IPS-NIHi7 (cell line): ENCODE results near the gene IDH2.
"Not testable (repeated sequence)": the region's sequence is repeated elsewhere in the genome, so short reads cannot be mapped to it uniquely, and the experiment has no call there.

Experiments used
- DNase-seq: peaks from one replicate; pipeline ENCODE4 v3.0.0; 2012; ENCODE audit warnings: mixed read lengths; ENCODE audit errors: extremely low spot score

Gene IDH2

DNA sequence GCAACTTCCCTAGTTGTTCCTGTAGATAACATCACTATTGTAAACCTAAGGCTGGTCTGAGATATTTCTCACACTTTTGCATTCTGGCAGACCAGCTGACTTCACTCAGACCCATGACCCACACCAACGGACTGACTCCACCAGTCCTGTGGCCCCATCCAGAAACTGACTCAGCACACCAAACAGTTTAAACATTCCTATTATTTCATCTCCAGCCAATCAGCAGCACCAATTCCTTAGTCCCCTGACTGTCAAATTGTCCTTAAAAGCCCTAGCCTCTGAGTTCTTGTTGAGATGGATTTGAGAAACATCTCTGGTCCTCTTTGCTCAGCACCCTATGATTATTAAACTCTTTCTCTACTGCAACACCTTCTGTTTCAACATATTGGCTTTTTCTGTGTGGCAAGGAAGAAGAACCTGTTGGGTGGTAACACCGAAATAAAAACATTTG is 12.2 kb upstream of the IDH2 start:
- no peak for DNase-seq

DNA sequence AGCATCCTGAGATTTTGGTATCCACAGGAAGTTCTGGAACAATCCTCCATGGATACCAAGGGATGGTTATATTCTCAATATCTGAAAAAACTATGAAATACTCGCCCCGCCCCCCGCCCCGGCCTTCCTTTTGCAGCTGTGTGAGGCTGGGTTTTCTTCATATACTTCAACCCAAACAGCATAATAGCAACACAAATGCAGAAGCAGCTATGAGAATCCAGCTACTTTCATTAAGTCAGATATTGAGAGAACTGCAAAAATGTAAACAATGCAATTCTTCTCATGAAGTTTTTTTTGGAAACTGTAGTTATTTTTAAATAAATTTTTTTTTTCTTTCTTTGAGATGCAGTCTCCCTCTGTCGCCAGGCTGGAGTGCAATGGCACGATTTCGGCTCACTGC is 10.9 kb upstream of the IDH2 start:
- no peak for DNase-seq

GRCh38 chr15:90109163-90109751 is 7.0 kb upstream of the IDH2 start:
- DNase-seq = not testable (repeated sequence)

GRCh38 chr15:90108038-90108437 is 5.8 kb upstream of the IDH2 start:
- DNase-seq = not testable (repeated sequence)

- peak; percentile 60 for DNase-seq
Measured at GRCh38 chr15:90106522-90107117, 4.4 kb upstream of the IDH2 start.

DNA sequence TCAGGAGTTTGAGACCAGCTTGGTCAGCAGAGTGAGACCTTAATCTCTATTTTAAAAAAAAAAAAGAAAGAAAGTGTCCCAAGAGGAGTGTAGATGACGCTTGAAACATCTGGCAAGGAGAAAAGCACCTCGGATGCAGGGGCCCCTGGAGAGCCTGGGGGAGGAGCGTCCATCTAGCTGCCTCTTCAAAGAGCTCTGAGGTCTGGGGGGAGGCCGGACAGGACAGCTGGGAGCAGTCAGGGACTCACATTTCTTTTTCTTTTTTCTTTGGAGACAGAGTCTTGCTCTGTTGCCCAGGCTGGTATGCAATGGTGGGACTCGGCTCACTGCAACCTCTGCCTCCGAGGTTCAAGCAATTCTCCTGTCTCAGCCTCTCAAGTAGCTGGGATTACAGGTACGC is 3.3 kb upstream of the IDH2 start:
- no peak for DNase-seq

- DNase-seq = no peak
Measured at GRCh38 chr15:90104551-90104950, 2.3 kb upstream of the IDH2 start.

GRCh38 chr15:90103701-90104329 is 1.5 kb upstream of the IDH2 start:
- DNase-seq = no peak

DNA sequence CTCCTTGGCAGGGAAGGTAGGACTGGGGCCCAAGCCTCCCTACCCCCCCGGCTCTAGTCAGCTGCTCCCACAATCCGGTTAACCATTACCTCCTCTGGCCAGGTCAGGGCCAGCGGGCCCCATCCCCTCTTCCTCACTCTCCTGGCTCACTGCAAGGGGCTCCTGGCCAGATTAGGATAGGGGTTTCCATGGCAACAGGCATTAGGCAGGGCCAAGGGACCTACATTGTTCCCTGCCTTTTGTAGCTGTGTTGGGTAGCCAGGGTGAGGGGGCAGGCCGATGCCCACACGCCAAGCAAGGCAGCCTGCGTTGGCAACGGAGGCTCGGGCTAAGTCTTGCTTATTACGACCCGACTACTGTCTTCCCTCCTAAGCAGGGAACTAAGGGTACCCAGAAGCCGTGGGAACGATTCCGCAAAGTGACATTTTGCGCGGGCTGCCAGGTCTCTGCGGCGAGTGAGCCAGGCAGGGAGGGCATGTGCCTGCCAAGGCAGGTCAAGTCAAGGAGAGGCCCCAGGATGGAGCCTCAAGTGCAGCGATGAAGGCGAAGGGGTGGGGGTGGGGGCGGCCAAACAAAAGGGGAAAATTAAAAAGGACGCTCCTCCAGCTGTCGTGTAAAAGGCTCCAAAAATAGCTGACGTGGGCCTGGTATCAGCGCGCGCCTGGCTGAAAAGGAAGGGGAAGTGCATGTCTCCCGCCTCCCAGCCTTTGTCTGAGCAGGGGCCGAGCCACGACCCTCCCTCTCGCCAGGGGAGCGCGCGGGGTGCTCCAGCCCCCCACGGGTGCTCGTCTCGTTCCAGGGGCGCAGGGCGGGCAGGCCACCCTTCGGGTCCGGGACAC is 919 bp downstream of the IDH2 start:
- DNase-seq = peak; percentile 48

DNA sequence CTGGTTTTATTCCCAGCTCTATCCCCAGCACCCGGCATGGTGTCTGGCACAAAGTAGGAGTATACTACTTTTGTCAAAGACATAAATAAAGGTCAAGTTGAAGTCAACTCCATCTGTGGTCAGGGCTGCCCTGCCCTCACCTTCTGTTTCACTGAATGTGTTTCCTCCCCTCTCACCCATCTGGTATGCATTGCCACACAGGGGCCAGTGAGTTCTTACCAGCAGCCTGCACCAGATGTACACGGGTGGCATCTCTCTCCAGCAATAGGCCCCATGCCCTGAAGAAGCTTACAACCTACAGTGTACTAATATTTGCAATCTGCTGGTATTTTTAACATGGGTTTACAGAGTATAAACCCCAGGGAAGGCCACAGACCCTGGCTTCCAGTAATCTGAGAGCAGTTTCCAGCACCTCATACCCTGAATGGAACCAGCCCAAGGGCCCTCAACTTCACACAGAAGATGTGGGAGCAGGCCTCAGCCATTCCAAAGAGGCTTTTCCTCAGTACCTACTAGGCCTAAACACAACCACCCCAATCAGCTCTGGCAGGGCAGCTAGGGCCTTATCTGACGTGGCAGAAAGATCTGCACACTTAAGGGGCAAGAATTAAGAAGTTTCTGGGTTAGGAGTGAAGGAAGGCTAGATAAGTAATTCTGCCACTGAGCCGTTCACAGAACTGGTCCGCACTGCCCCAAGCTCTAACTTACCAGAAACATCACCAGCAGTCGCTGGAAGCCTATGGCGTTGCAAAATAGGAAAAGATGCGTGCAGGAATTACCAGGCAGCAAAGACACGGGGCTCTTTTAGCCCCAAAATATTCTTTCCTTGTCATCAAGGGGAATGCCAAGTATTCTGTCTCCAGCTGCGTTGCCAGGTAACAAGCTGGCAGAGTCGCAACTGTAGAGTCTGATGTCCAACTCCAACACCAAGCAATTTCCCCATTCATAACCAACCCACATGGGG is 2.1 kb downstream of the IDH2 start:
- DNase-seq = no peak

- no peak for DNase-seq
Measured at GRCh38 chr15:90099072-90099867, 3.0 kb downstream of the IDH2 start.

GRCh38 chr15:90097475-90097874 is 4.8 kb downstream of the IDH2 start:
- DNase-seq = no peak

DNA sequence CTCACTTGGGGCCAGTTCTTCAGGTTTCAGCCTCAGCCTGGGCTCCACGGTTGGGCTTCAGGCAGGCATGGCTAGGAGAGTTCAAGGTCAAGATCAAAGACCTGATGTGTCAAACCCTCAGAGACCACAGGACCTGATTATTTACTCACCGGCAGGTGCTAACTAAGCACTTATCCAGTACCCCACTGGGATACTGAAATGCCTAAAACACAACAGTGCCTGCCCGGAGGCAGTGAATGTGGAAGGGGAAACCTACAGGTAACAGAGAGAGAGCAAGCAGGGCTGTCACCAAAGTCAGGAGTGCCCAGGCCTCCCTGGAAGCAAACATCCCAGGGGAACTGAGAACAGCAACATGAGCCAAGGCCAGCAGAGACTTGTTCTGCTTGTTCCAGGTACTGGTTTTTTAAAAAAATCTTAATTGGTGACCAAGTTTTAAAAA is 6.7 kb downstream of the IDH2 start:
- DNase-seq = peak; percentile 64

DNA sequence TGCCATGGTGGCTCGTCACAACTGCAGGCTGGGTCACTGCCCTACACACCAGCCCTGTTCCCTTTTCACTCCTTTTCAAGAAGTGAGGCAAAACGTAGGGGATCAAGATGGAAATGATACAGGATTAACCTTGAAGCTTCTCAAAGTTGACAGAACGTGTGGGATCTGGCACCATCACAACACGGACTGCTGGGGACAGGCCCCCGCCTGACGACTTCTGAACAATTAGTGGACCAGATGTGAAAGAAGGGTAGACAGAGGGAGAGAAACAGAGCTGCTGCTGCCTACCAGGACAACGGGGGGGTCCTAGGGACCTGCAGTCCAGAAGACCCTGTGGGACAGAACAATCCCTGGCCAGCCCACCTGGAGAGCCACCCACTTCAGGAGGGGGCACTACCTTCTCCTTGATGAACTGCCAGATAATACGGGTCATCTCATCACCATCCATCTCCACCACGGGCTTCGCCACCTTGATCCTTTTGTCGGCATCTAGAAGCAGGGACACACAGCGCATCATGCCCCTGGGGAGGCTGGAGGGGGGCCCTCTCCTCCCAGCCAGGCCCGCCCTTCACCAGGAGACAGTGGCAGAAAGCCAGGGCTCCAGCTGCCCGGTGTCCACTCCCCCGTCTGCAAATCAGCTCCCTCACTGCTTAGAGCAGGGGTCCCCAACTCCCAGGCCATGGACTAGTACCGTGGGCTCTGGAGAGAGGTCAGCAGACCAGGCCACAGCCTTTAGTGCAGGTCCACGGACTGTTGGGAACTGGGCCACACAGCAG is 10.9 kb downstream of the IDH2 start:
- DNase-seq = no peak

DNA sequence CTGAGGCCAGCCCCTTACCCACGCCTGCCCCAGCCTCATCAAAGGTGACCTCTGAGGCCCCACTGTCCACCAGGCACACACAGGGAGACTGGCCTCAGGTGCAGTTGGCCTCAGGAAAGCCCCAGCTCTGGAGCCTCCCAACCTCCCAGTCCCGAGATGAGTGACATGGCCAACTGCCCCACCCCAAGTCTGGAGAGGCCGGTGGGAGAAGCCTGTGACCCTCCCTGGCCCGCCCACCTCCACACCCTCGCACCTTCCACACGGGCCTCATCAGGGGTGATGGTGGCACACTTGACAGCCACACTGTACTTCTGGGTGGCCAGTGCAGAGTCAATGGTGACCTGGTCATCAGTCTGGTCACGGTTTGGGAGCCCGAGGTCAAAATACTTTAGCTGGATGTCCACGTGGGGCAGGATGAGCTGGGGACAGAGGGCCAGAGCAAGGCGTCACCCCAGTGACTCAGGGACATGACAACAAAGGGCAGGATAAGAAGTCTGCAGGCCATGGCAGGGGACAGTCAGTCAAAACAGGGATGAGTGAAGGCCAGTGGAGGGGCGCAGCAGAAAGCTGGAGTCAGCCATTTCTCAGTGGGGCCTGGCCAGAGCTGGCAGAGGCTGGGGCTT is 11.9 kb downstream of the IDH2 start:
- DNase-seq = no peak

- DNase-seq = peak; percentile 57
Measured at GRCh38 chr15:90087454-90088154, 14.7 kb downstream of the IDH2 start.

- peak; percentile 64 for DNase-seq
Measured at GRCh38 chr15:90086868-90087268, 15.4 kb downstream of the IDH2 start.

DNA sequence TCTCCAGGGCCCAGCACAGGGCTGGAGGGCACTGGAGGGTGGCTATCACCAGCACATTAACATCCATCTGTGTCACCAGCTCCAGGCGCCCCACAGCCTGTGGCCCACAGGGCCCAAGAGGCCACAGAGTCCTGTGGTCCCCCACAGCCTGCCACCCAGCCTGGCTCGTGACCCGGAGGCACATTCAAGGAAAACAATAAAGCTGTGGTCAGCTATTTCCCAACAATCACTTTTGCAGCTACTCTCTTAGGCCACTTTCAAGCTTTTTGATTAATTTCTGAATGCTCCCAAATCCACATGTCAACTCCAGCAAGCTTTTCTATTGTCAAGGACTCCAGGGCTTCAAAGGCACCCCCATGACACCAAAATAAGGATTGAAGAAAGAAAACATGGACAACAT is 16.7 kb downstream of the IDH2 start:
- no peak for DNase-seq
